OCI-LY7 (cell line): ENCODE measurements around the gene EVA1C. TPM values are rescaled to one million over a fixed set of nuclear protein-coding genes. Genes with fewer than 3 reads are reported as not detected.
"Not testable (repeated sequence)": the region's sequence is repeated elsewhere in the genome, so short reads cannot be mapped to it uniquely, and the experiment has no call there.

Experiments
- BruUV-seq: library from RNA; stranded (reverse); fragments of 400-500 nt; replicated peaks from 2 replicates; lab custom pipeline; 2021; lab: Mats Ljungman, UMichigan
- CTCF ChIA-PET: fragments of 300-600 bp; sonication (Branson Sonifier 250); formaldehyde crosslinking; loops from one replicate; lab custom pipeline; 2022; ENCODE audit warnings: antibody characterized with exemption; ENCODE audit not compliant: unreplicated experiment; lab: Charles Lee
- POLR2A ChIA-PET: fragments of 300-600 bp; sonication (Branson Sonifier 250); formaldehyde crosslinking; loops from one replicate; lab custom pipeline; 2022; ENCODE audit warnings: antibody characterized with exemption; lab: Charles Lee
- DNase-seq: peaks from one replicate; pipeline ENCODE4 v3.0.0-alpha.2; 2015; ENCODE audit warnings: low spot score
- H2AFZ ChIP-seq: fragments of 200-600 bp; sonication (generic), shearing (Covaris generic); 2 replicates; pipeline ENCODE4 v1.6.1; 2014; ENCODE audit warnings: mild to moderate bottlenecking, antibody characterized with exemption, low read length, moderate library complexity
- H3K27ac ChIP-seq: fragments of 200-600 bp; sonication (generic); 2 replicates; pipeline ENCODE4 v1.5.1; 2014; ENCODE audit warnings: mixed run types, low read depth, mild to moderate bottlenecking, moderate library complexity, low read length, inconsistent platforms; ENCODE audit not compliant: poor library complexity, severe bottlenecking
- H3K36me3 ChIP-seq: fragments of 200-600 bp; sonication (generic); 2 replicates; pipeline ENCODE4 v1.6.1; 2014; ENCODE audit warnings: mild to moderate bottlenecking, antibody characterized with exemption, low read length, moderate library complexity, mixed read lengths; ENCODE audit not compliant: insufficient read depth
- H3K4me1 ChIP-seq: fragments of 200-600 bp; sonication (generic); 2 replicates; pipeline ENCODE4 v1.5.1; 2014; ENCODE audit warnings: mild to moderate bottlenecking, low read length; ENCODE audit not compliant: insufficient read depth, poor library complexity, severe bottlenecking
- H3K4me2 ChIP-seq: fragments of 200-600 bp; sonication (generic); 2 replicates; pipeline ENCODE4 v1.6.1; 2014; ENCODE audit warnings: mild to moderate bottlenecking, low read length
- H3K4me3 ChIP-seq: fragments of 200-600 bp; sonication (generic); 2 replicates; pipeline ENCODE4 v1.5.1; 2014; ENCODE audit warnings: mild to moderate bottlenecking, low read depth, low read length; ENCODE audit not compliant: poor library complexity, severe bottlenecking
- H3K79me2 ChIP-seq: fragments of 200-600 bp; sonication (generic); 2 replicates; pipeline ENCODE4 v1.6.1; 2016; ENCODE audit warnings: low read depth, mild to moderate bottlenecking, low read length, moderate library complexity, mixed read lengths; ENCODE audit not compliant: insufficient read depth
- H3K9me2 ChIP-seq: fragments of 200-600 bp; sonication (generic); 2 replicates; pipeline ENCODE4 v1.6.1; 2016; ENCODE audit warnings: mild to moderate bottlenecking, low read length, mixed read lengths; ENCODE audit not compliant: insufficient read depth
- H3K9me3 ChIP-seq: fragments of 200-600 bp; sonication (generic); 2 replicates; pipeline ENCODE4 v1.6.1; 2014; ENCODE audit warnings: mild to moderate bottlenecking, mixed run types, low read length, mixed read lengths
- H4K20me1 ChIP-seq: fragments of 200-600 bp; sonication (generic); 2 replicates; pipeline ENCODE4 v1.6.1; 2014; ENCODE audit warnings: mild to moderate bottlenecking, antibody characterized with exemption, low read length, moderate library complexity, mixed read lengths; ENCODE audit not compliant: insufficient read depth
- EZH2phosphoT487 ChIP-seq: fragments of 200-600 bp; sonication (generic); IDR thresholded peaks from 2 replicates; pipeline ENCODE4 v1.6.1; 2018; ENCODE audit warnings: low read depth, borderline replicate concordance, mild to moderate bottlenecking, mixed run types, antibody characterized with exemption, low read length, moderate library complexity, mixed read lengths
- intact Hi-C: fragments of 100-400 bp; cut with micrococcal nuclease; formaldehyde crosslinking; loops from one replicate; pipeline ENCODE4 v1.10.0; 2022; ENCODE audit not compliant: unreplicated experiment
- total RNA-seq, 2 experiments: library from RNA; depleted of rRNA in 1 of 2; stranded (reverse); fragments of >200 nt in 1 of 2; shearing (Covaris generic) in 1 of 2; gene quantifications; 2 replicates each; pipeline ENCODE4 v1.2.3, GENCODE V29; 2014 to 2022
- TF ChIP-seq, protein P1 (sequence below): fragments of 200-600 bp; sonication (generic); conservative IDR thresholded peaks from 2 replicates; pipeline ENCODE4 v1.5.1; 2014; ENCODE audit warnings: mild to moderate bottlenecking, antibody characterized with exemption, low read length, moderate library complexity, mixed read lengths

Gene EVA1C
- total RNA-seq, 2 experiments from 2014 or later = not detected

- no peak overlapping the region for H3K4me2 ChIP-seq
- H2AFZ ChIP-seq = no peak overlapping the region
- no peaks in the 10 kb centered on the region for H3K4me1 ChIP-seq
- BruUV-seq = no TSS peak
- DNase-seq = no peak
- no peaks in the 10 kb centered on the region for H4K20me1 ChIP-seq
- no peaks in the 10 kb centered on the region for H3K79me2 ChIP-seq
- no peaks in the 10 kb centered on the region for H3K36me3 ChIP-seq
- H3K4me3 ChIP-seq = no peak overlapping the region
- no peaks in the 10 kb centered on the region for H3K9me3 ChIP-seq
- TF ChIP-seq, protein P1, sequence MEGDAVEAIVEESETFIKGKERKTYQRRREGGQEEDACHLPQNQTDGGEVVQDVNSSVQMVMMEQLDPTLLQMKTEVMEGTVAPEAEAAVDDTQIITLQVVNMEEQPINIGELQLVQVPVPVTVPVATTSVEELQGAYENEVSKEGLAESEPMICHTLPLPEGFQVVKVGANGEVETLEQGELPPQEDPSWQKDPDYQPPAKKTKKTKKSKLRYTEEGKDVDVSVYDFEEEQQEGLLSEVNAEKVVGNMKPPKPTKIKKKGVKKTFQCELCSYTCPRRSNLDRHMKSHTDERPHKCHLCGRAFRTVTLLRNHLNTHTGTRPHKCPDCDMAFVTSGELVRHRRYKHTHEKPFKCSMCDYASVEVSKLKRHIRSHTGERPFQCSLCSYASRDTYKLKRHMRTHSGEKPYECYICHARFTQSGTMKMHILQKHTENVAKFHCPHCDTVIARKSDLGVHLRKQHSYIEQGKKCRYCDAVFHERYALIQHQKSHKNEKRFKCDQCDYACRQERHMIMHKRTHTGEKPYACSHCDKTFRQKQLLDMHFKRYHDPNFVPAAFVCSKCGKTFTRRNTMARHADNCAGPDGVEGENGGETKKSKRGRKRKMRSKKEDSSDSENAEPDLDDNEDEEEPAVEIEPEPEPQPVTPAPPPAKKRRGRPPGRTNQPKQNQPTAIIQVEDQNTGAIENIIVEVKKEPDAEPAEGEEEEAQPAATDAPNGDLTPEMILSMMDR = no peak
- no peak for TF ChIP-seq EZH2phosphoT487
- ChIA-PET CTCF (no interaction called here), POLR2A (interaction anchor here (0.5 kb wide), 1 partner anchor 440 kb away, joined by 3 read pairs; no protein-coding TSS in a partner anchor)
- no peak overlapping the region for H3K27ac ChIP-seq
- intact Hi-C loops = no loop called here
- H3K9me2 ChIP-seq = no peaks in the 10 kb centered on the region
Measured at GRCh38 chr21:32538147-32538792, 125.8 kb downstream of the EVA1C start.

GRCh38 chr21:32539378-32539777, 126.9 kb downstream of the EVA1C start:
- CTCF ChIA-PET = no interaction called here
- Histone ChIP-seq H3K9me3 (no peaks in the 10 kb centered on the region), H3K79me2 (no peaks in the 10 kb centered on the region), H4K20me1 (no peaks in the 10 kb centered on the region), H3K36me3 (no peaks in the 10 kb centered on the region), H3K9me2 (no peaks in the 10 kb centered on the region), H3K27ac (no peak overlapping the region), H3K4me2 (no peak overlapping the region), H3K4me3 (no peak overlapping the region), H3K4me1 (no peaks in the 10 kb centered on the region), H2AFZ (no peak overlapping the region)
- intact Hi-C loops = no loop called here
- POLR2A ChIA-PET = interaction anchor here (0.6 kb wide), 1 partner anchor 26 kb away, joined by 10 read pairs; no protein-coding TSS in a partner anchor
- BruUV-seq = no TSS peak
- TF ChIP-seq EZH2phosphoT487 = no peak
- TF ChIP-seq, protein P1 = no peak
- DNase-seq = no peak

- H3K9me2 ChIP-seq, CTCF ChIA-PET, POLR2A ChIA-PET, H3K4me3 ChIP-seq, H3K9me3 ChIP-seq, H3K79me2 ChIP-seq, H3K4me2 ChIP-seq, DNase-seq, H3K4me1 ChIP-seq, H4K20me1 ChIP-seq, H3K36me3 ChIP-seq, intact Hi-C loops, H3K27ac ChIP-seq, BruUV-seq, H2AFZ ChIP-seq: not testable (repeated sequence)
Measured at GRCh38 chr21:32543056-32543455, 130.6 kb downstream of the EVA1C start.
